RCC 7860 (cell line): ENCODE data around the gene NCOR2.

Experiments used
- DNase-seq: peaks from one replicate; pipeline ENCODE4 v3.0.0-alpha.2; 2015; ENCODE audit warnings: low spot score
- FAIRE-seq: peaks from 2 replicates; lab custom pipeline; 2012; peaks lifted over from hg19 to GRCh38; lab: Jason Lieb, UNC

NCOR2 gene

DNA sequence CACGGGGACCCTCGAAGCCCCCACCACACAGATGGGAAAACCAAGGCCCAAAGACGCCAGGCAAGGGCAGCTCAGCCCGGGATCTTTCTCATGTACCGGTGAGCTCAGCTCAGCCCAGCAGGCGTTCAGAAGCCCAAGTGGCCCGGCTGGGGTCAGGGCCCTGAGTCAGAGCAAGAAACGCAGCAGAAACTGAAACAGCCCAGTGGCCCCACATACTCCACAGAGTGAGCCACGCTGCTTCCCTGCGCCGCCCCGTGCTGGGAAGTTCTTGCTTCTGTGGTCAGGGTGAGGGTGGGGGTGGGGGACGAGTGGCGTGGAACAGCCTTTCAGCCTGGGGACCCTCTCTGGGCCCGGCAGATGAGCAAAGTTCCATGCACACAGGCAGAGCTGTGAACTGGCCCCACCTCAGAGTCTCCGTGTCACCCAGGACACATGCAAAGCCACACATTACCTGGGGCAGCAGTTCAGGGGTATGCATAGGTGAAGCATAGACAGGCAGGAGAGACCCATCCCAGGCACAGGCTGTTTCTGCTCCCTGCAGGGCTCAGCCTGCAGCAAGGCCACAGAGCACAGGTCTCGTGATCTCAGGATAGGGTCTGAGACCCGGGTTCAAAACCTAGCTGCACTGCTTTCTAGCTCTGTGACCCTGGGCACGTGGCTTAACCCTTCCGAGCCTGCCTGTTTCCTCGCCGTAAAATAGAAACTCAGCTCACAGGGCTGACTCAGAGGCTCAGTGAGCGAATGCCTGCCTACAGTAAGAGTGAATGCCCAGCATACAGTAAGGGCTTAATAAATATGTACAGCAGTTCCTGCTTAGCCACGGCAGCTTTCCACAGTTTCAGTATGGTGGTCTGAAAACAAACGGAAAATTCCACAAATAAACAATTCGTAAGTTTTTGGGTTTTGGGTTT is 21.6 kb downstream of the NCOR2 start:
- FAIRE-seq (peak; percentile 82), DNase-seq (peak; percentile 82)

DNA sequence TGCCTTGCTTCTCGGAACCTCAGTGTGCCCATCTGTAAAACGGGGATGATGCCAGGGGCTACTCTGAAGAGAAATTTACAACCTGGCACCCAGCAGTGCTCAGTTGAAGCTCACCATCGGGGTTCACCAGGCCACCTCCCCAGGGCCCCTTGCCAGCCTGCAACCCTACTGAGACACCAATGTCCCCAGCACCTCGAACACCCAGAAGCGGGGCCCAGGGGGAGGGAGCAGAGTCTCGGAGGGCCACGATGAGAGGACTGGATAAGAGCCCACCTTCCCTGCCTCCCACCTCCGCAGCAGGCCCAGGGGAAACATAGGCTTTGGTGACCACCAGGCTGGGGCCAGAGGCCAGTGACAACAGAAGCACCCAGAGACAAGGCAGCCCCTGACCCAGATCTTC is 22.4 kb downstream of the NCOR2 start:
- no peak for DNase-seq
- no peak for FAIRE-seq

DNA sequence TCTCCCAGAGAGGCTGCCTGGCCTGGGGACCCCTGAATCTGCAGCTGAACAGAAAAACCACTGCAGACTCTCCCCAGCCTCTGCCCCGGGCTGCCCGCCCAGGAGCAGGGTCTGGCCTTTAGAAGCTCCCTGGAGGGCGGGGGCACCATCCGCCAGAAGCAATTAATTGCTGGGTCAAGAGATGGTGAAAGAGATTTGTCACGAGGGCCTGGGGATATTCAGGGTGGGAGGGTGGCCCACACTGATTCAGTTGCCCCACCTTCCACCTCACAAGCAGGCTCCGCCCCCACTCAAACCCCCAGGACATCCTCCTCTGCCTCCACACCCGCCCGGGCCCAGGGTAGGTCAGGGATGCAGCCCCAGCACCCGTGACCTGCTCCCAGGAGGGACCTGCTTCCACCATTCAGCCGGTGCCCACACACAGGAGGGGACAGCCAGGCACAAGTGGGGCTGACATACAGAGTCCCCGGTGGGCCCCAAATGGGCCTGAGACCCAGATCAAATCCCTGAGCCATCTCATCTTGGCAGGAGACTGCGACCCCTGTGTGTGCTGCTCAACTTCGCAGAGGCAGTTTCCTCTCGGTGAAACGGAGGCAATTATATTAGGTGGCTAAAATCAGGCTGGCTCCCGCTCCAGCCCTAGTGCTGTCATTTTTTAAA is 23.0 kb downstream of the NCOR2 start:
- no peak for FAIRE-seq
- peak; percentile 25 for DNase-seq

DNA sequence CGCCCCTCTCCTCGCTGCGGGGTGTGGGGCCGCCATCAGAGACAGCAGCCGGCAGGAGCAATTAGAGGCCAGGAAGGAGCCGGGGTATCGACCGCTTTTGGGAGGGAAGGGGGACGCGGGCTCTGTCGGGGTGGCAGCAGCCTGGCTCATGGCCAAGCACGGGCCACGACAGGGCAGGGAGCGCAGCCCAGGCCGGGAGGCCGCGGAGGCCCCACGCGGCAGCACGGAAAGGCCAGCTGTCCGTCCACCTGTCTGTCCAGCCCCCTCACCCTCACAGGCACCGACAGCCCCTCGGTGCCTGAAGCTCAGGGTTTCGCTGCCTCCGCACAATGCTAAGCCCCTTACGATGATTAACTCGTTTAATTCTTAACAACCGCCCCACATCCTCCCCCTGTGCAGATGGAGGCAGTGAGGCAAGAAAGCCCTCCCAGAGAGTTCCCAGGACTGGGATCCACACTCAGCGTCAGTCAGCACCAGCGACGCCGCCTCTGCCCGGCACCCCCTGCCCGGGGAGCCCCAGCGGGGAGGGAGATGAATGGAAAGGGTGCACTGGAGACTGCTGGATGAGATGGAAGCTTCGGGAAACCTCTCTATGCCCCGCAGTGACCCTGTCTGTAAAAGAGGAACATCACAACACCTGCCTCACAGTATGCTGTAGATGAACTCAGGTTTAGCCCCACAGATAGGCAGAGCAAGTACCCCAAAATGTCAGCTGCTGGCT is 23.7 kb downstream of the NCOR2 start:
- FAIRE-seq (peak; percentile 83), DNase-seq (peak; percentile 81)

GRCh38 chr12:124543052-124543589 is 24.3 kb downstream of the NCOR2 start:
- no peak for FAIRE-seq

GRCh38 chr12:124542021-124542949 is 25.1 kb downstream of the NCOR2 start:
- FAIRE-seq (no peak), DNase-seq (no peak)

More at GRCh38 chr12:124543052-124543589, 24.3 kb downstream of the NCOR2 start:
- DNase-seq = peak; percentile 77

- FAIRE-seq (no peak), DNase-seq (no peak)
Measured at GRCh38 chr12:124541322-124541721, 26.1 kb downstream of the NCOR2 start.

- no peak for DNase-seq
- FAIRE-seq = no peak
Measured at GRCh38 chr12:124539084-124540041, 28.0 kb downstream of the NCOR2 start.

- DNase-seq (no peak), FAIRE-seq (no peak)
Measured at GRCh38 chr12:124538194-124539082, 29.0 kb downstream of the NCOR2 start.

DNA sequence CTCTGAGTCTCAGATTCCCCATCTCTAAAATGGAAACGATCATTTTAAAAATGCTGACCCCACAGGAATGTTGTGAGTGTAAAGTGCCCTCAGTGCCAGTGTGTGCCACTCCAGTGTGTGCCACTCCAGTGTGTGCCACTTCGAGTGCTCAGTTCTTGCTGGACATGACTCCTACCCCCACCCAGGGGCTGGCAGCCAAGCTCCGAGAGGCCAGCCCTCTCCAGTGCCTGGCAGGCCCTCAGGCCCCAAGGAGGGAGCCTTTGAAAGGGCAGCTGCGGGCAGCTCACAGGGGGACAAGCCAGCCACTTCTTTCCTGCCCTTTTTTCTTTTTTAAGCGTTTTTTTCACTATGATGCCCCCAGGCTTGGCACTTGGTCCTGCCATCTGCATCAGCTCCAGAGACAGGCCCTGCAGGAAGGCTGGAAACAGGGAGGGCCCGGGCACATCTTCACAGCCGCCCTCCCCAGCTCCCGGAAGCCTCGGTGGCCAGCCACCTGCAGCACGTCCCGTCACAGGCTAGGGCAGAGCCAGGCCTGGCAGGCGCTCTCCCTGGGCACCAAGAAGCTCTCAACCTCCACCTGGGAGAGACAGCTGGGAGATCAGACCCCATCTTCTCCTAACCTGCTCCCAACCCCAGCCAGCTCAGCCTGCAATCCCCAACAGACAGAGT is 29.8 kb downstream of the NCOR2 start:
- FAIRE-seq = no peak
- DNase-seq = no peak

DNA sequence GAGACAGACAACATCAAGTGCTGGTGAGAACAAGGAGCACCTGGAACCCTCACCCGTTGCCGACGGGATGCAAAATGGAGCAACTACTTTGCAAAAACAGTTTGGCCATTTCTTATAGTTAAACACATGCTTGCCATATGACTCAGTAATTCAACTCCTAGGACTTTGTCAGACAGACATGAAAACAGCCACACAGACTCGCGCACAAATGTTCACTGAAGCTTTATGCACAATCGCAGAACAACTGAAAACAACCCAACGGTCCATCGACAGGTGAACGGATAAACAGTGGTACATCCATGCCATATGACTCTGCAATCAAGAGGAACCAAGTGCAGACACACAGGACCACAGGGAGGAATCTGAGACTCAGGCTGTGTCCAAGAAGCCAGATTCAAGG is 30.8 kb downstream of the NCOR2 start:
- DNase-seq (no peak), FAIRE-seq (no peak)

- FAIRE-seq (no peak), DNase-seq (no peak)
Measured at GRCh38 chr12:124534776-124535740, 32.4 kb downstream of the NCOR2 start.

GRCh38 chr12:124533456-124533855 is 34.0 kb downstream of the NCOR2 start:
- no peak for FAIRE-seq
- no peak for DNase-seq

- FAIRE-seq (no peak), DNase-seq (no peak)
Measured at GRCh38 chr12:124532967-124533366, 34.4 kb downstream of the NCOR2 start.

GRCh38 chr12:124532331-124532750 is 35.1 kb downstream of the NCOR2 start:
- DNase-seq (no peak), FAIRE-seq (no peak)

DNA sequence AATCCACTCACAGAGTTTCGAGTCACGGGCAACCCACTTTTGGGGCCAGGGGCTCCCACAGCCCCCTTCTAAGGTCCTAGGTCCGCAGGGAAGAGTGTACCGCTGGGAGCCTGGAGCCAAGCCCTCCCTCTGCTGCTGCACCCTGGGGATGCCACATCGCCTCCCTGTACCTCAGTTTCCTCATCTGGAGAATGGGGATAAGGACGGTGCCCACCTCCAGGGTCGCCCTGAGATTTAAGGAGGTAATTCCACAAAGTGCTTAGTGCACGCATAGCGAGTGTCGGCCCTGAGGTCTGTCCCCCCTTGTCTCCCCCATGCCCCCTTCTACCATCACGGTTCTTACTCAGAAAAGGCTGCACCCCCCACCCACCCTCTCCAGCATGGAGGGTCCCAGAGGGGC is 35.5 kb downstream of the NCOR2 start:
- DNase-seq (no peak), FAIRE-seq (no peak)
